ENCODE data around the gene TCF15.

- TF ChIP-seq CTCF (conservative IDR thresholded peaks at IDR 0.05): peak; percentile 94
- TF ChIP-seq ZFX (IDR thresholded peaks at IDR 0.05): no peak
These were observed 35.4 kb upstream of the TCF15 start for GRCh38 chr20:645318-646106.

All from C4-2B (cell line).